ENCODE results near the gene TWIST1.

DNA sequence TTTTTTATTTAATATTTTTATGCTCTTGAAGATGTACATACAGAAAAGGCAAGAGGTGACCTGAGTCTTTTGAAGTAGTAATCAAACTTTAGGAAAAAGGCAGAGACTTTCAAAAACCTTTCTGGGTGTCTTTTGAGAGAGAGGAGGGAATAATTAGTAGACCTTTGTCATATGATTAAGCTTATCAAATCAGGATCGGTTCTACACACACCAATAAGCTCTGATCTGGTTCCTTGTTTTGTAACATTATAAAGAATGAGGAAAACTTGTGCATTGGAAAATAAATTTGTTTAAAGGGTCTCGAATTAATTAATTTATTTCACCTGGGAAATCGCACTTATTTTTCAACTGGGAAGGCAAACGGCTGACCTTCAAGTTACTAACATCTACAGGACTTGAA is 11.9 kb downstream of the TWIST1 start:
- TF ChIP-seq, protein P1, sequence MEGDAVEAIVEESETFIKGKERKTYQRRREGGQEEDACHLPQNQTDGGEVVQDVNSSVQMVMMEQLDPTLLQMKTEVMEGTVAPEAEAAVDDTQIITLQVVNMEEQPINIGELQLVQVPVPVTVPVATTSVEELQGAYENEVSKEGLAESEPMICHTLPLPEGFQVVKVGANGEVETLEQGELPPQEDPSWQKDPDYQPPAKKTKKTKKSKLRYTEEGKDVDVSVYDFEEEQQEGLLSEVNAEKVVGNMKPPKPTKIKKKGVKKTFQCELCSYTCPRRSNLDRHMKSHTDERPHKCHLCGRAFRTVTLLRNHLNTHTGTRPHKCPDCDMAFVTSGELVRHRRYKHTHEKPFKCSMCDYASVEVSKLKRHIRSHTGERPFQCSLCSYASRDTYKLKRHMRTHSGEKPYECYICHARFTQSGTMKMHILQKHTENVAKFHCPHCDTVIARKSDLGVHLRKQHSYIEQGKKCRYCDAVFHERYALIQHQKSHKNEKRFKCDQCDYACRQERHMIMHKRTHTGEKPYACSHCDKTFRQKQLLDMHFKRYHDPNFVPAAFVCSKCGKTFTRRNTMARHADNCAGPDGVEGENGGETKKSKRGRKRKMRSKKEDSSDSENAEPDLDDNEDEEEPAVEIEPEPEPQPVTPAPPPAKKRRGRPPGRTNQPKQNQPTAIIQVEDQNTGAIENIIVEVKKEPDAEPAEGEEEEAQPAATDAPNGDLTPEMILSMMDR (conservative IDR thresholded peaks at IDR 0.05; ENCODE audit: low read length): no peak
- TF ChIP-seq EZH2phosphoT487 (IDR thresholded peaks at IDR 0.05; ENCODE audit: borderline replicate concordance): no peak
